Germinal center (tissue), 1 donor: ENCODE results near the gene AFP.

ENCODE experiments used
- DNase-seq: peaks from one replicate; pipeline ENCODE4 v3.0.0; 2012; ENCODE audit warnings: mixed read lengths, low spot score

AFP gene

GRCh38 chr4:73414936-73415271 lies 21.1 kb upstream of the AFP start:
- DNase-seq = no peak

- DNase-seq = no peak
Measured at GRCh38 chr4:73415807-73416238, 20.2 kb upstream of the AFP start.

GRCh38 chr4:73416423-73417087 lies 19.5 kb upstream of the AFP start:
- DNase-seq = no peak

GRCh38 chr4:73417342-73417741 lies 18.7 kb upstream of the AFP start:
- no peak for DNase-seq

GRCh38 chr4:73417973-73418372 lies 18.0 kb upstream of the AFP start:
- no peak for DNase-seq

GRCh38 chr4:73418677-73419076 lies 17.3 kb upstream of the AFP start:
- DNase-seq = no peak

- DNase-seq = no peak
Measured at GRCh38 chr4:73419106-73420038, 16.6 kb upstream of the AFP start.

GRCh38 chr4:73420615-73421014 lies 15.4 kb upstream of the AFP start:
- DNase-seq = no peak

- no peak for DNase-seq
Measured at GRCh38 chr4:73421708-73422457, 14.1 kb upstream of the AFP start.

- DNase-seq = no peak
Measured at GRCh38 chr4:73422458-73422752, 13.6 kb upstream of the AFP start.

- no peak for DNase-seq
Measured at GRCh38 chr4:73423184-73423583, 12.8 kb upstream of the AFP start.

- no peak for DNase-seq
Measured at GRCh38 chr4:73426666-73427065, 9.4 kb upstream of the AFP start.

GRCh38 chr4:73429118-73429517 lies 6.9 kb upstream of the AFP start:
- no peak for DNase-seq

- DNase-seq = no peak
Measured at GRCh38 chr4:73429826-73430587, 6.0 kb upstream of the AFP start.

GRCh38 chr4:73431813-73432168 lies 4.2 kb upstream of the AFP start:
- DNase-seq = no peak

- no peak for DNase-seq
Measured at GRCh38 chr4:73432169-73433000, 3.6 kb upstream of the AFP start.

- DNase-seq = no peak
Measured at GRCh38 chr4:73433140-73433539, 2.9 kb upstream of the AFP start.

GRCh38 chr4:73434311-73434710 lies 1.7 kb upstream of the AFP start:
- DNase-seq = peak; percentile 4

GRCh38 chr4:73436674-73437557 lies 895 bp downstream of the AFP start:
- no peak for DNase-seq

- no peak for DNase-seq
Measured at GRCh38 chr4:73437558-73437956, 1.5 kb downstream of the AFP start.
